ENCODE data around the gene ZNF454.

DNA sequence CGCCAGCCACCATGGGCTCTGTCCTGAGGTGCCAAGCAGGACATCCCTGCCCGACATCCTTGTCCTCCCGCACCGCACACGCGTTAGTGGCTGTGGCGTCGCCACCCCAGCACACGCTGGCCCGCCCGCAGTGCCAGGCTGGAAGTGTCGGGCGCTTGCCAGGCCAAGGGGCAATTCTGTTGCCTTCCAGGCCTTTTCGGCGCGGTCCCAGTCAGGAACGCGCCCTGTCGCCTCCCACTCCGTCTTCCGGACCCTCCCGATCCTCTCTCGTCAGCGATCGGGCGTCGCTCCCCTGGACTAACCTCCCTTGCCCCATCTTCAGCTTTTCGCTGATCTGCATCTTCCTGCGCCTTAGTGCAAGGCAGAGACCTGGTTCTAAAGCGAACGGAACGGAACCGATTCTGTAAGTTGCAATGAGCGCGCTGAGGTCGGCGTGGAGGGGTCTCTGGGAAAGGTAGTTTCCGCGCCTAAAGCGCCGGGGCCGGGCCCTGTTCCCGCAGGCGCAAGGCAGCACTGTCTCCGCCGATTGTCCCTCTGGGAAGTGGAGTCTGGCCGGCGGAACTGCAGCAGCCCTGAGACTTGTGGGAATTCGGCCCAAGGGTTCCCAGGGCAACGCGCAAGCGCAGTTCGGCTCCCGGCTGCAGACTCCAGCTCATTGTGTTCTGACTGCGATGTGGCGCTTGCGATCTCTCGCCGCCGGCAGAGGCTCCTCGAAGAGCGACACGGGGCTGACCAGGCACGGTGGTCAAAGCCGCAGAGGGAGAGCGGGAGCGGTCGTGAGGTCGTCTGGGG is at the start of gene ZNF454:
- TF ChIP-seq, protein P1, sequence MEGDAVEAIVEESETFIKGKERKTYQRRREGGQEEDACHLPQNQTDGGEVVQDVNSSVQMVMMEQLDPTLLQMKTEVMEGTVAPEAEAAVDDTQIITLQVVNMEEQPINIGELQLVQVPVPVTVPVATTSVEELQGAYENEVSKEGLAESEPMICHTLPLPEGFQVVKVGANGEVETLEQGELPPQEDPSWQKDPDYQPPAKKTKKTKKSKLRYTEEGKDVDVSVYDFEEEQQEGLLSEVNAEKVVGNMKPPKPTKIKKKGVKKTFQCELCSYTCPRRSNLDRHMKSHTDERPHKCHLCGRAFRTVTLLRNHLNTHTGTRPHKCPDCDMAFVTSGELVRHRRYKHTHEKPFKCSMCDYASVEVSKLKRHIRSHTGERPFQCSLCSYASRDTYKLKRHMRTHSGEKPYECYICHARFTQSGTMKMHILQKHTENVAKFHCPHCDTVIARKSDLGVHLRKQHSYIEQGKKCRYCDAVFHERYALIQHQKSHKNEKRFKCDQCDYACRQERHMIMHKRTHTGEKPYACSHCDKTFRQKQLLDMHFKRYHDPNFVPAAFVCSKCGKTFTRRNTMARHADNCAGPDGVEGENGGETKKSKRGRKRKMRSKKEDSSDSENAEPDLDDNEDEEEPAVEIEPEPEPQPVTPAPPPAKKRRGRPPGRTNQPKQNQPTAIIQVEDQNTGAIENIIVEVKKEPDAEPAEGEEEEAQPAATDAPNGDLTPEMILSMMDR (IDR thresholded peaks at IDR 0.05): no peak
- no peak for TF ChIP-seq EZH2 (IDR thresholded peaks at IDR 0.05; ENCODE audit: borderline replicate concordance, insufficient read depth, low read depth, low read length, poor library complexity, severe bottlenecking)
